NCI-H510A treated with DMSO at 0.1 percent for 48 hours (cell line): ENCODE data around the gene SPATA33.

Experiments used
- DNase-seq: peaks from one replicate; lab custom pipeline; 2025; lab: John Stamatoyannopoulos, UW

Gene SPATA33

DNA sequence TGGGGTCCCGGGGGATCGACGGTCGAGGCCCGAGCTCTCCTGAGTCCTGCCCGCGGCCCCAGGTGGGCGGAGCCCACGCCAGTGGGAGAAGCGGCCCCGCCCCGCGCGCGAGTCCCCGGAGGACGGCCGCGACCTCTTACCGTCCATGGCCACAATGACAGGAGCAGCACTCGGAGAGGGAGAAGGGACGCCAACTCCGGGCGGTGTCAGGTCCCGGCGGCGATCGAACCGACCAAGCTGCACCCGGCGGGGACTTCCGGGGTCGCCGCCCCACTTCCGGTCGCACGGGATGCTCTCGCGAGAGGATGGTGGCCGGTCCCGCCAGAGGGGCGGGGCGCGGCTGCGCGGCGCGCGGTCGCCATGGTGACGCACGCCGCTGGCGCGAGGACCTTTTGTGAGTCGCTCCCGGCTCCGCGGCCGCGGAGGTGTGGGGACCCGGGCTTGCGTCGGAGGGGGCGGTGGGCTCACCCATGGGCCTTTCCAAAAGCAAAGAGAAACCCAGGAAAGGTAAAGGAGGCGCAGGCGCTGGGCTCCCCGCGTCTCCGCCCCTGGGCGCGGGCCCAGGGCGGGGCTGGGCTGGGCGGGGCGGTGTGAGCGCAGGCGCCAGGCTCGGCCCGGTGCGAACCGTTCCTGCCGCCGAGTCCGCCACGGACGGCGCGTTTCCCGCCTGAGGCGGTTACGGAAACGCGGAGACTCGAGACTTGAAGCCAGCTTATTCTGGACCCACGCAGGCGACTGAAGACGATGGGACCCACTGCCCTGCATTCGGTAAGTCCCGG lies at the start of gene SPATA33, which contains the start of gene CHMP1A:
TSS of gene SPATA33 (plus strand) at position 395 of the 779 bp plus-strand sequence. CDS start at position 471, 76 bp downstream.
TSS of gene CHMP1A (minus strand) at position 267 of the 779 bp plus-strand sequence. CDS start at position 147, 120 bp downstream.
- peak; percentile 48 for DNase-seq

DNA sequence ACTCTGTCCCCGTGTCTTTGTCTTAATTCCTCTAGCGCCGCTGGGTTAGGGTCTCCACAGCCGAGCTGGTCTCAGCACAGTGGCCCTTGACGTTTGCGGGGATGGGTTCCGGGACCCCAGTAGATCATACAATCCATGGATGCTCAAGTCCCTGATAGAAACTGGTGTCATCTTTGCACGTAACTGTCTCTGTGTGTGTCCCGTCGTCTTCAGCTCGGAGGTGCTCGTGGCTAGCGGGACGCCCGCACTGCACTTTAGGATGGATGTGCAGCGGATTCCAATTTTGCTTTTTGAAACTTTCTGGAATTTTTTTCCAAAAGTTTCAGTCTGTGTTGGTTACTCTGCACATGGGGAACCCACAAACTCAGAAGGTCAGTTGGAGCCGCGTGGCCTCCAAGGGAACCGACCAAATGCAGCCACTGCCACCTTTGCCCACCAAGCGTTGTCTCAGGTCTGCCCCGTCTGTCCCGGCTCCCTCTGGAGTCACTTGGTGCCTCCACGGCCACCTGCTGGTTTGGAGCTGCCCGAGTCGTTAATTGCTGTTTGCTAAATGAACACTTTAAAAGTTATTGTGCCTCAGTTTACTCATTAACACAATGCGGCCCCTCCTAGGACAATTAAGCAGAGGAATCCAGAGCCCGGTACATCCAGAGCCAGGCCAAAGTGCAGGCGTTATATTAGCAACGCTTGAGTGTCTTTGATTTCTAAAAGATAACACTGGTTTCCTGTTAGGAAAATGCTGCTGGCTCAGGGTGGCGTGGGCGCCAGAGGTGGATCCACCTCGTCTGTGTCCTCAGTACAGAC lies 49.5 kb upstream of the SPATA33 start:
- no peak for DNase-seq

DNA sequence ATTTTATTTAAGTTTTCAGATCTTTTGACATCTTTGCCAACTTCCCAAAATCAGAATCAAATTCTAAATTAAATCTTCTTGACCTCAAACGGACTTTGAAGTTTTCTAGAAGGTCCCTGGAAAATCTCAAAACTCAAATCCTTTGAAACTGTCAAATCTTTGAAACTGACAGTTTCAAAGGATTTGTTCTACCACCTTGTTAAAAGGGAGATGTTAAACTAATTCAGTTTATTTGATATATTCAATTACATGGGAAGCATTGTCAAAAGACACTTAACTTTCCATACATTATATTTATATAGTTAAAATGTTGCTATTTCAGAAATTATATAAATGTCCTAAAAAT lies 47.6 kb upstream of the SPATA33 start:
- no peak for DNase-seq

DNA sequence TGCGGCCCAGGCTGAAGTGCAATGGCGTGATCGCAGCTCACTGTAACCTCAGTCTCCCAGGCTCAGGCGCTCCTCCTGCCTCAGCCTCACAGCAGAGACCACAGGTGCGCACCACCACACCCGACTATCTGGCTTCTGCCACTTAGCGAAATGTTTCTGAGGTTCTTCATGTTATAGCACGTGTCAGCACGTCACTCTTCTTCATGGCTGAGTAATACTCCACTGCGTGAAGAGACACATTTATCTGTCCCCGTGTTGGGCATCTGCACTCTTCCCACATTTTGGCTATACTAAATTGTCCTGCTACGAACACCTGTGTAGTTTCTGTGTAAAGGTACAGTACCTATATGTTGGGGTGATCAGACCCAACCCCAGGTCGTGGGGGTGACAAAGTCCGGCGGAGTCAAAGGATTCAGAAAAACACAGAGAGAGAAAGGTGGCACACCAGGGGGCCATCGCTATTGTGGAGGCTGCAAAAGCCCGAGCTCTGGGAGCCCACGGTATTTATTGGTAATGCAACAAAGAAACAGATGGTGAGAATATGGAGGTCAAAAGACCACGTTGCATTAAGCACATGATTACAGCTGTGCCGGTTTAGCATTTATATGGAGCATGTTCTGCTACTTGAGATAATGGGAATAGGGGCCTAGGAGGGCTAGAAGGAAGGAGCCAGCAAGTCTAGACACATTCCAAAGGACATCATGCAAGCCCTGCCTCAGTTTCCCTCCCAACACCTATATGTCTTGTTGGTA lies 45.0 kb upstream of the SPATA33 start:
- DNase-seq: no peak

DNA sequence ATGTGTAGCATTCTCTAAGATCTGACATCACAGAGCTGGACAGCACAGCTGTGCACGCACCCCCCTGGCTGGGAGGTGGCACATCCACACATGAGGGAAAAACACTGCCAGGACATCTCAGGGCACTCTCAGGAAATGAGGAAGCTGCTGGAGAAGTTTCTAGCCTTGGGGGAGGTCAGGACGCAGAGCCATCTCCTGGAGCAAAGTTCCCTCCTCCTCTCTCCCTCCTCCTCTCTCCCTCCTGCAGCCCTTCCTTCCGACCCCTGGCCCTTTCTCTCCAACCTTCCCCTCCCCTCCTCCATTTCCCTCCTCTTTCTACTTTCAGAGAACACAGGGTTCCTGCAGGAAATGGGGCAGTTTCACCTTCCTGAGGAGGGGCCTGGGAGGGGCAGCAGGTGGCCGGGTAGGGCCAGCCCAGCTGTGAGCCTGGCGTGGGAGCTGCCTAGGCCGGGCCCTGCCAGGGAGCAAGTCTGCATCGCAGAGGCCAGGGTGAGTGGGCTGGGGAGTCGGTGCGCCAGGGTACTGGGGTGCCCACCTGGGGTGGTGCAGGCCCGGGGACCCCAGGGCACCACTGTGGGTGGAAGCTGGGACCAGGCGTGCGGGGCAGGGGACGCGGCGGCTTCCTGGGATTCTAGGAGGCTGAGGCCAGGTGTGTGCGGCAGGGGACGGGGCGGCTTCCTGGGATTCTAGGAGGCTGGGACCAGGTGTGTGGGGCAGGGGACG lies 44.2 kb upstream of the SPATA33 start, which contains the start of gene DPEP1:
TSS of gene DPEP1 (plus strand) at position 412 of the 723 bp plus-strand sequence. CDS start 16,769 bp downstream, outside the sequence.
- no peak for DNase-seq

DNA sequence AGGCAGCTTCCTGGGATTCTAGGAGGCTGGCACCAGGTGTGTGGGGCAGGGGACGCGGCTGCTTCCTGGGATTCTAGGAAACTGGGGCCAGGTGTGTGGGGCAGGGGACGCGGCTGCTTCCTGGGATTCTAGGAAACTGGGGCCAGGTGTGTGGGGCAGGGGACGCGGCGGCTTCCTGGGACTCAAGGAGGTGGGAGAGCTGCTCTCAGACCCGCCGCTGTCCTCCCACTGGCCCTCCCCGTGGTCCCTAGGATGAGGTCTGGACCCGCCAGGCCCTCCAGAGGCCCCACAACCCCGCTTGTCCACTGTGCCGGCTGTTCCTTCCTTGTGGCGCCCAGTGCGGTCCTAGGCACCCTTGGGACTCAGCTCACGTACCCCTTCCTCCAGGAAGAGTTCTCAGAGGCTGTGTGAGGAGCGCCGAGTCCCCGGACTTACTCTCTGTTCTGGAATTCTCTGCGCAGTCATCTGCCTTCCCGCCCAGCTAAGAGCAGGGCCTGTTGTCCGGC lies 43.6 kb upstream of the SPATA33 start:
- no peak for DNase-seq

DNA sequence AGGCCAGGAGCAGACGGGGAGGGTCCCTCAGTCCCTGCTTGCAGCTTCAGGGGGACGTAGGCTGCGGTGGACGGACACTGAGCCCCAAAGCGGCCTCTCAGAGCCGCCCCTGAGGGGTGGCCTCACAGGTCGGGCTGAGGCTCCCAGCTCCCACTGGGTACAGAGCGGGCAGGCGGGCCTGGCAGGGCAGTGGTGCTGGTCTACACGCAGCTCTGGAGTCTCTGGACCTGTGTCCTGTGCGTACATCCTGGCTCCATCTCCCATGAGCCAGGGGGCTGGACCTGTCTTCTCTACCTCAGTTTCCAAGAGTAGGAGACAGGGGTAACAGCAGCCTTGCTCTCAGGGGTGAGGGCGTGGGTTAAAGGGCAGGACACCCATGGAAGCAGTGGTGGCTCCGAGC lies 42.5 kb upstream of the SPATA33 start:
- no peak for DNase-seq

DNA sequence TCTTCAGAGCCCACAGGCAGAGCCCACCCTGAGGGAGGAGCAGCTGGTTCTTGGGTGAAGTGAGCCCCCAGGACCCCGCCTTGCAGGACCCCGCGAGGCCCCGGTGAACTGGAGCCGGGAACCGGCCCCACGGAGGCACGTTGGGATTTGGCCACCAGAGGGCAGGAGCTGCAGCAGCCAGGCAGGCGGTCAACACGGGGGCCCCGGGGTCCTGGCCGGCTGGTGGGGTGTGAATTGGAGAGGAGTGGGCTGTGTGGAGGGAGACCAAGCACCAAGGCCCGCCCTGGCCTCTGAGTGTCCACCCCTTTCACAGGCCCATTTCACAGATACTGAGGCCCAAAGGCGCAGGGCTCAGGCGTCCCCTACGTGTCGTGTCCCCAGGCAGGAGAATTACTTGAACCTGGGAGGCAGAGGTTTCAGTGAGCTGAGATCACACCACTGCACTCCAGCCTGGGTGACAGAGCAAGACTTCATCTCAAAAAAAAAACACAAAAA lies 42.0 kb upstream of the SPATA33 start:
- DNase-seq: no peak

DNA sequence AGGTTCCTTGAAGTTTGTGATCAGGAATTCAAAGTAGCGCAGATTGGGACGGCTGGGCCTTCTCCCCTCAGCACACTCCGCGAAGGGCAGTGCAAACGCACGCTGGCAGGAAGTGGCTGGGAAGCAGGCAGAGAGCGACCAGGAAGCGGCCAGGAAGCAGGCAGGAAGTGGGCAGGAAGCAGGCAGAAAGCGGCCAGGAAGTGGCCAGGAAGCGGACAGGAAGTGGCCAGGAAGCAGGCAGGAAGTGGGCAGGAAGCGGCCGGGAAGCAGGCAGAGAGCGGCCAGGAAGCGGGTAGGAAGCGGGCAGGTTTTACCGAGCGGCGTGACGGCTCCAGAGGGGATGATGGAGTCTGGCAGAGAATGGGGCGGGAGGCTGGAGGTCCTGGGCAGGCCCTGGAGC lies 41.0 kb upstream of the SPATA33 start:
- DNase-seq: no peak

DNA sequence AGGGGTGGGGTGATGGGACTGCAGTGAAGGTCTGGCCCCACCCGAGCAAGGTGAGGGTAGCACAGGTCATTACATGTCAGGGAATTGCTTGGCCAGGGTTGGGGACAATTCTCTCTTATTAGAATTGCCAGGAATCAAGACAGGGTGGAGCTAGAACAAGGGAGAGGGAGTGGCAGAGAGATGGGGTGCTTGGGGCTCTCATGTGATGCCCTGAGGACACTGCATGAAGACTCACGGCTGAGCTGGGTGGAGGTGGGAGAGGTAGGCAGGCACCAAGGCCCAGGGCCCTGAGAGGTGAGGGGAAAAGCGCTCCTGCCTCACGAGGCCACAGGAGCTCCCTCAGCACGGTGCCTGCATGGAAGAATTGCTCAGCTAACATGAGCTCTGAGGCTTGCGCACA lies 40.6 kb upstream of the SPATA33 start:
- DNase-seq: no peak

DNA sequence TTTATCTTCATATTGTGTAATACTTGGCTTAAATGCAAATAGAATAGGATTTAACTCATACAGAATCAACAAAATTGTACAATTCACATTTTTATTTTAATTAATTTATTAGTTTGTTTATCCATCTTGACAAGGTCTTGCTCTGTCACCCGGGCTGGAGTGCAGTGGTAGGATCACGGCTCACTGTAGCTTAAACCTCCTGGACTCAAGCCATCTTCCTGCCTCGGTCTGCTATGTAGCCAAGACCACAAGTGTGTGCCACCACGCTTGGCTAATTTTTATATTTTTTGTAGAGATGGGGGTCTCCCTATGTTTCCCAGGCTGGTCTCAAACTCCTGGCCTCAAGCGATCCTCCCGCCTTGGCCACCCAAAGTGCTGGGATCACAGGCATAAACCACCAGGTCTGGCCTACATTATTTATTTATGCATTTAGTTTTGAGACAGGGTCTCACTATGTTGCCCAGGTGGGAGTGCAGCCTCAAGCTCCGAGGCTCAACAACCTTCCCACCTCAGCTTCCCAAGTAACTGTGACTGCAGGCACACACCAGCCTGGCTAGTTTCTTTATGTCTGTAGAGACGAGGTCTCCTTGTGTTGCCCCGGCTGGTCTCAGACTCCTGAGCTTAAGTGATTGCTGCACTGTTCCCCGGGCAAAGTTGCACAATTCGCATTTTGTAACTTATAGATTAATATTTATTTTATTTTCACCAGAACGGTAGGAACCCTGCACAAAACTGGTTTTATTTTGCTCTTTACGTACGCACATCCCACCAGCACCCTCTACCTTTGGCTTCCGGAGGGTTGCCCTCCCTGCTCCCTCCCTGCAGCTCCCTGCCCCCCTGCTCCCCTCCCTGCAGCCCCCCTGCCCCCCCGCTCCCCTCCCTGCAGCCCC lies 39.3 kb upstream of the SPATA33 start:
- DNase-seq: no peak

DNA sequence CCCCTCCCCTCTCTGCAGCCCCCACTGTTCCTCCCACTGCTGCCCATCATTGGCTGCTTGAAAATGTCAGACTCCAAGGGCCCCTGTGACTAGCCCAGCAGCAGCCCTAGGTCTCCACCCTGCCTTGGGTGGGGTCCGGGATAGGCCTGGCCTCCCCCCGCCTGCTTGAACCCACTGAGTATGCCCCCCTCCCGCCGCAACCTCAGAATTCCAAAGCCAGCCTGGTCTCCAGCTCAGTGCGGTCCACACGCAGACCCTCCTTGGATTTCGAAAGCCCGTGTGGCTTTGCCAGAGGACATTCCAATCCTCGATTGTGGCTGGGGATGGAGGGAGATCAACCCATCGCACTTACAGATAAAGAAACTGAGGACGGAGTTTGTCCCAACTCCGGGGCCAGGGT lies 37.8 kb upstream of the SPATA33 start:
- no peak for DNase-seq

DNA sequence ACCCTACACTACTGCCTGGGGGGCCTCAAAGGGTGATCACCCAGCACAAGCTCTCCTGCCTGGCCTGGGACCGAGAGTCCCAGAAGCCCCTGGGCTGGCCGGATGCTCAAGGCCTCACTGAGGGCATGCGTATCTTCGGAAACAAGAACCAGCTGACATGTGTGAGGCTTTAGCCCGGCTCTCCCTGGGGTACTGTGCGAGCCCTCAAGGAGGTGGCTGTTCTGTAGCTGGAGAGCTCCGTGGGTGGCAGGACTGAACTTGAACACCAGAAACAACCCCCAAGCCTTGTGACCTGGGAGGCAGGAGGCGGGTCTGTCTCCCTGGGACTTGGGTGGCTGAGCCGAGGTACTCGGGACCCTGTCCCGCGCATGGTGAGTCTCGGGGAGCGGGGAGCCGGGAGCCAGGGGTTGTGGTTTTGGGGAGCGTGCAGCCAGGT lies 37.2 kb upstream of the SPATA33 start:
- DNase-seq: no peak

DNA sequence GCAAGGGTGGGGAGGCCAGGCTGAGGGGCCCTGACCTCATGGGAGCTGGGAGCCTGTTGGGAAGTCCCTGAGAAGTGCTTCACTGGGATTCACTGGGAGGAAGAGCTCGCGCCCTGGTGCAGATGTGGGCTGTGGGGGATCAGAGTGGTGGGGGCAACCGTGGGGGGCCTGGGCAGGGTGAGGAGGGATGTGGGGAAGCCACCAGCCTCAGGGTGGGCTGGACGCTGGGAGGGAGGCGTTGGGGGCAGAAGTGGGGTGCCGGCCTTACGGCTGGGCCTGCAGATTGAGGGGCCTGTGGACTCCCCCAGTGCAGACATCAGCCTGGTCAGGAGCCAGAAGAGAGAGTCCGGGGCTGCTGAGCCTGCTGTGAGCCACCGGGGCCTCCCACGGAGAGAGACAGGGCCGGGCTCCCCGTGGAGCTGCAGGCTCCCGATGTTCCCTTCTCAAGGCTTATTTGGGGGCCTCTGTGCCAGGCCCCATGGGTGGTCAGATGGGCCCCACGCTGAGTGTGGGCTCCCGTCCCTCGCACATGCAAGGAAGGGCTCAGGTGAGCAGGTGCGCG lies 36.4 kb upstream of the SPATA33 start:
- no peak for DNase-seq

DNA sequence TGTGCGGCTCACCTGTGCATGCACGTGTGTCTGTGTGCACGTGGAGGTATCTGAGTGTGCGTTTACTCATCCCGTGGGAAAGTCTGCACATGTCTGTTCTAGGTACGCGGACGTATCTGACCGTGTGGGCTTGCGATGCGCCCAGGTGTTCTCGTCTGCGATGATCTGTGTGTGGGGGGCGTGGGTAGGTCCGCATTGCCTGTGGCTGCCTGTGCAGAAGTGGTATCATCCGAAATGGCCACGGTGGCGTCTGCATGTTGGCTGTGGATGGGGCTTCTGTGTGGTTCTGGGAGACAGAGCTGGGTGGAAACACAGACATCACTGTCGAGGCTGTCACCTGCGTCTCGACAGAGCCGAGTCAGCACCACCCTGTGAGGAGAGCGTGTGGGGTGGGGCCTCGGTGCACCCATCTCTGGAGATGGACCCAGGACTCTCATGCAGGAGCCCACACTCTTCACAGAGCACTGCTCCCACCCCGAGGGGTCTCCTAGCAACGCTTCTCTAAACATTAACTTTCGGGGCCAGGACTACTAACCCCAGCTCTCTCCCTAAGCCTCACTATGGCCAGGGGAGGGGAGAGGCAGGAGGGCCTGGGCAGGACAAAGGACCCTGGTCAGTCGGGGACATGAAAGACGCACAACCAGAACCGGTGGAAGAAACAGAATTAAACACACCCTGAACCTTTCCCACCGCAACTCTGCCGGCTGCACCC lies 35.8 kb upstream of the SPATA33 start:
- no peak for DNase-seq

DNA sequence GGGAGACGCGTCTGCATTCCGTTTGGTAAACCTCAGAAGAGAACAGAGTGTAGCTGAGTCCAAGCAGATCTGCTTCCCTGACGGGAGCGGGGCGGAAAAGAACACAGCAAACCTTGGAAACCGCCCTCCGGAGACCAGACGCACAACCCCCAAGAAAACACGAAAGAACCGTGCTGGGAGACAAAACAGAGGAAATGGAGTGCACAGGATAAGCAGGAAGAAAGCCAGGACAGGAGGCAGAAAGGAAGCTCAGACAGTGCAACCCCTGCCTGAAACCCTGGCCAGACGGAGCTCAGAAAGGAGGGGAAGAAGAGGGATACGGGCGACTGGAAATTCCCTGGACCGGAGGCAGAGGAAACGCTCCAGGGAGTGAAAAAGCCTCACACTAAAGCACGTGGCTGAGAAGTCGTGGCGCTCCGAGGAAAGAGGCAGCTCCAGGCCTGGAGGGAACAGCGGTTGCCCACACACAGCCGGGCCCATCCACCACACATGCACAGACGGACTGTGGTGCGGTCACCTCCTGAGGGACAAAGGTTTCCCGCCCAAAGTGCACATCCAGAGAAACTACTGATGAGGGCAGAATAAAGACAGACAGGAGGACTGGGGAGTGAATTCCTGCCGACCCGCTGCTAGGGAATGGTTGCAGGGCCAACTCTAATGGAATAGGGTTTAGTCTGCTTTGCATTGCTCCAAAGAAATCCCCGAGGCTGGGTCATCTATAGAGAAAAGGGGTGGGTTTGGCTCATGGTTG lies 34.0 kb upstream of the SPATA33 start:
- DNase-seq: no peak

DNA sequence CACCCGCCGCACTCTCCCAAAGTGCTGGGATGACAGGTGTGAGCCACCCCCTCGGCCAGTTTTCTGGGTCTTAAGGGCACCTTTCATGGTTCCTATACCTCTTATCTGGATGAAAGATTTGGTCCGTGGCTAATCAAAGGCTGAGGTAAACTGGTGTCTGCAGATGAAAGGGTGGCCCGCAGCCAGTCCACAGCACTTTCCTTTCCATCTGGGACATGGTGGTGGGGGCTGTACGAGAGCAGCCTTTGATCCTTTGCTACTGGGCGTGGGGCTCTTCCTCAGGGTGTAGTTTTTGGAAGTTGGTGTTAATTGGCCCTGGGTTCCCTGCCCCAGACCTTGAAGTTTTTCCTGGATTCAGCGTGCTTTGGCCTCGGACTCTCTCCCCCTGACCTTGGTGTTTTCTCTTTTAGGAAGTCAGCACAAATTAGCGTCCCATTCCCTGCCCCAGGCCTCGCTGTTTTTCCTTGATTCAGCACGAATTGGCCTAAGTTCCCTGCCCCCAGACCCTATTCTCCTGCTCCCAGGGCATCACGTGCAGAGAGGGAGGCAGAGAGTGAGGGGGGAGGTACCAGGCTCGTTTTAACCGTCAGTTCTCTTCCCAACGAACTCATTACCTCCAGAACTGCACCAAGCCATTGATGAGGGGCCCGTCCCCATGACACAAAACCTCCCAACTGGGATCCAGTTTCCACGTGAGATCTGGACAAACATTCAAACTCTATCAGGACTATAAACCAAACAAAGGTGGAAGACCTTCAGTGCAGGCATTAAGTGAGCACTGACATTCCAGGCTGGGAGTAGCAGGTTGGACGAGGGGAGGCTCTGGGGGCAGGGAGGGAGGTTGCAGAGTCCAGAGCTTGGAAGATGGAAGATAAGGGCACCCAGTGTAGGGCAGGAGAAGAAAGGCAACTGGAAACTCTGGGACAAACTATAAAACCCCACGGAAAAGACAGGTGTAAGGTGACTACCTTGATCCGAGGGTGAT lies 32.6 kb upstream of the SPATA33 start:
- no peak for DNase-seq
